Right renal pelvis (tissue), 4 donors: Measurements from ENCODE around the gene OGA. TPM values are rescaled to one million over a fixed set of nuclear protein-coding genes. Genes with fewer than 3 reads are reported as not detected.

Source experiments
- DNase-seq, 4 donors: peaks; one replicate each; pipeline ENCODE4 v3.0.0-alpha.2; 2013; ENCODE audit warnings: low read depth in 4 of 4, low spot score in 3 of 4, missing footprints in 1 of 4
- polyA plus RNA-seq, 4 donors: library from polyadenylated mRNA; unstranded; fragments of 120-200 nt; gene quantifications; one replicate each; pipeline ENCODE4 v1.2.1, GENCODE V29; 2013; ENCODE audit not compliant: insufficient read length in 4 of 4

OGA gene
- polyA plus RNA-seq, 4 donors = 124 to 155 (median 144) TPM

GRCh38 chr10:101766306-101766705 lies 51.9 kb downstream of the OGA start:
- no peak for DNase-seq

GRCh38 chr10:101763141-101763846 lies 55.0 kb downstream of the OGA start:
- DNase-seq = no peak

DNA sequence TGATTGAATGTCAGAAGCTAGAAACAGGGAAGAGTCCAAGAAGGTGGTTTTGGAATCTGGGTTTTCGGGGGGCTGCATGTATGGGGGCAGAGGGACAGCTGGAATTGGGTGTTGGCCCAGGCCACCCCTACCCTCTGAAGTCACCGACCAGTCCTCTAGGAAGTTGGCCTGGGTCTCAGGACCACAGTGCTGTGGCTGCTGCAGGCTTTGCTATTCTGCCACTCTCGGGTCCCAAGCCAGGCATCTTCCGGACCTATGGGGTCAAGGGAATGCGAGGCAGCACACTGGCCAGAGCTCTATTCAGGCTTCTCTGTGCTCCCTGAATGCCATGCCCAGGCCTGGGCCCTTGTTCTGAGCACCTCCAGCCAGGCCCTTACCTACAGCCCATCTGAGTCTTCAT lies 55.5 kb downstream of the OGA start:
- DNase-seq = no peak

DNA sequence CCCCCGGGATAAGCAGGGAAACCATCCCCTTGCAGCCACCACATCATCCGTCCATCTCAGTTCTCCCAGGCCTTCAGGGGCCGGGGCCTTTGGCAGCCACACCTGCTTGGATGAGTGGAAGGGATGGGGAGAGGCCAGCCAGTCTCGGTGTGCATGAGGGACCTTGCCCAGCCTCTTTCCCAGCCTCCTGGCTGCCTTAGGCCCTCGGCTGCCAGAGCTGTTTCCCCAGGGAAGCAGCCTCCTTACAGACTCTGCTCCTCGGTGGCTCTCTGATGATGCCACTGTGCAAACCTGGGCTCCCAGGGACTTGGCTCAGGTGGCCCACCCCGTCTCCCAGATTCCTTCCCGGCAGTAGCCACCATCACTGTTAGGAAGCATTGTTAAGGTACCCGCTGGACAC lies 57.0 kb downstream of the OGA start:
- no peak for DNase-seq

GRCh38 chr10:101760510-101760909 lies 57.7 kb downstream of the OGA start:
- DNase-seq = no peak

DNA sequence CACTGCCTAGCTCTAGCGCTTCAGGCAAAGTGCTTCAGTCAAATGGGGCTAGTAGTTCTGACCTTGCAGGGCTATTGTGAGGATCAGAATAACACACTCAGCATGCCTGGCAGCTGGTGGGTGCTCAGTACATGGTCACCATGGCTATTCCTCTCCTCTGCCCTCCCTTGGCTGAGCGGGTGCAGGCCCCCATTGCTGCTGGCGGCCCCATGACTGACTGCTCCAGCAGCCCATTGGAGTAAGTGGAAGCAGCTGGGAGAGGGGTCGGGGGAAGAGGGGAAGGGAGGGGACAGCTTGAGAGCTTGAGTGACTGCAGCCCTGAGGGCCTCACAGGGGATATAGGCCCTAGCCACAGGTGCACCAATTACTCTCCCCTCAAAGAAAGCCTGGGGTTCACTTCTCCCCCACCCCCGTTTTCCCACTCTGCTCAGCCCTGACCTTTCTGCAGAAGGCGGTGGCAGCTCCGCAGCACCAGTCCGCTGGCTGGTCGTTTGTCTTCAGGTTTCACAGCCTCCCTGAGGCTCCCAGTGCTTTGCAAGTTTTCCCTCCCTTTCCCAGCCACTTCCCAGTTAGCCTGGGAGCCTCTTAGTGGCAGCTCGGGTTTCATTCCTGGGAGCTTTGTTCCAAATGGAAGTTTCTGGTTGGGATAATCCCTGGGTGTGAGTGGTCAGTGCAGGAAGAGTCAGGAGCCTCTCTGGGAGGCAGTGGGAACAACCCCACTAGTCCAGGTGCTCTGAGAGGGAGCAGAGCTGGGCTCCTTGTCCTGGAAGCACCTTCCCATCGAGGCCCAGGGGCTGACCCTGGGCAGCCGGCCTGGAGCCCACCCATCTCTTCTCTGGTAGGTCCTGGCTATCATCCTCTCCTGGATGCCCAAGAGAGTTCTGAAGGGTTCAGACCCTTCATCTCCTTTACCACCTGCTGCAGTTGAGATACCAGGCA lies 58.7 kb downstream of the OGA start:
- DNase-seq = no peak

- no peak for DNase-seq
These were observed 59.4 kb downstream of the OGA start for GRCh38 chr10:101758858-101759257.

DNA sequence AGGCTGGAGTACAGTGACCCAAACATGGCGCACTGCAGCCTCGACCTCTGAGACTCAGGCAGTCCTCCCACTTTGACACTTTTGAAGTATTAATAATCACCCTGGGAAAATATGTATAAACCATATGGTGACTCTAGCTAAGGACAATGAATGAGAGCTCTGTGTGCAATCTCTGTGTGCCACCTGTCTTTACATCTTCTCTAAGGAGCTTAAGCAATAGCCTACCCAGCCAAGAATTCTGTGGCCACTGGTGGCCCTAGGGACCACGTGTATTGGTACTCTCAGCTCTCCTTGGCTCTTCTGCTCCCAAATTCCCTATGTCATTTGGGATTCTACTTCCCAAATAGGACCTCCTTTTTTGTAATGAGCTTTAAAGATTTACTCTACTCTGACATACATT lies 66.0 kb downstream of the OGA start:
- DNase-seq = no peak

DNA sequence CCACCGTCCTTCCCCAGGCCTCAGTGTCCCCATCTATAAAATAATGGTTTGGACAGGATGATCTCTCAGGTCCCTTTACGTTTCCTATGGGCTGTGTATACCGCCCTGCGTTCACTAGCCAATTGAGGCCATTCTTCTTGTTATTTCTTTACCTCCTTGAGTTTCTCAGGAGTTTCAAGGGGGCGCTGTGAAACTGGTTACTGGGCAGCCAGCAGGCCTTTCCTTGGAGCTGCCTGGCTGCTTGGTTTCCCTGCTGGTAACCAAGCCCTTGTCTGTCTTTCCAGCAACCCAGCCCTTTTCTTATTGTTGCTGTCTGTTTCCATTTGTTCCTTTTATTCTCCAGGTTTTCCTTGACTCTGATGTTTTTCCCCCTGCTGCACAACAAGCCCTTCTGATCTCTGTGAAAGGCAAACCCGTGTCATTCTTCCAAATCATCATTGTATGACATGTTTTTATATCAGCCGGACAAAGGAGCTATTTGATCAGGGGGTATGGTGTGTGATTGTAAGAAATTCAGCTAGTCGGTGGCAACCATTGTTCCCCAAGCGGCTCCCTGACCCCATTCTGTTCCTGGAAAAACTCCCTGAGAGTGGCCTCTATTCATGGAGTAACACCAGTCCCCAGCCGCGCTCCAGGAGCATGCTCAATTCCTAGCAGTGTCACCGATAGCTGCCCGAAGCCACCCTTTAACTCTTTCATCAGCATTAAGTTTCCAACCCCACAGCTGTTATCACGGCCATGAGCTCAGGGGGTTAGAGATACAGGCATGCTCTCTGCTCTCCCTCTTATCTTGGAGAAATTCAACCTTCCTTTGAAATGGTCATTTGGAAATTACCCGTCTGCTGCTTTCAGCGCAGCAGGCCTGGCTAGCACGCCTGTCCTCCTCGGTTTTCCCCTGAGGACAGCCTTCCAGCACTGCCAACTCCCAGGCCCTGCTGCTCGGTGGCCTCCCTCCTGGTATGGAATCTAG lies 68.9 kb downstream of the OGA start:
- no peak for DNase-seq

DNA sequence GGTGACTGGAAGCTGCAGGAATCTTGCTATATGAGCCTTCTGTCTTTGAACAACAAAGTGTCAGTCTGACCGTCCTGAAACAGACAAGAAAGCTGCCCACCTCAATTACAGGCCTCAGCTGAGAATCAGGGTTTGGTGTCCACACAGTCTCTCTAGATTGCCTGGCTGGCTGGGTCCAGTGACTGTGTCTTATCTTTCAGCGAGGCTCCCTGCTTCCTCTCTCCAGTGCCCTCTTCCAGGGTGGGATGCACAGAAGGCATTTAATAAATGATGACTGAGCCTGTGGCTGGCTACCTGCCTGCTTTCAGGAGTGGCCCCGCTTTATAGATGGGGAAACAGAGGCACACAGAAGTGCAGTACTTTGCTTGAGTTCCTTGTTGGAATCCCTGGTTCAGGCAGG lies 69.7 kb downstream of the OGA start:
- DNase-seq = no peak

GRCh38 chr10:101745074-101745696 lies 73.1 kb downstream of the OGA start:
- no peak for DNase-seq

DNA sequence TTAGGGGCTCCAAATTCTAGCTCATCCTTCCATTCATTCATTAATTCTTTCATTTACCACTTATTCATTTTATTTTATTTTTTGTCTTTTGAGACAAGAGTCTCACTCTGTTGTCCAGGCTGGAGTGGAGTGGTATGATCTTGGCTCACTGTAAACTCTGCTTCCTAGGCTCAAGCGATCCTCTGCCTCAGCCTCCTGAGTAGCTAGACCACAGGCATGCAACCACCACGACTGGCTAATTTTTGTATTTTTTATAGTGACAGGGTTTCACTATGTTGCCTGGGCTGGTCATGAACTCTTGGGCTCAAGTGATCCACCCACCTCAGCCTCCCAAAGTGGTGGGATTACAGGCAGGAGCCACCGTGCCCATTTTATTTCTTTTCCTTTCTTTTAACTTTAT lies 74.0 kb downstream of the OGA start:
- DNase-seq = no peak

- no peak for DNase-seq
These were observed 76.3 kb downstream of the OGA start for GRCh38 chr10:101741938-101742337.

- no peak for DNase-seq
These were observed 81.6 kb downstream of the OGA start for GRCh38 chr10:101736666-101737065.

Other genes starting within 250 kb of the OGA start
- gene POLL, start 230.2 kb downstream of the OGA start, polyA plus RNA-seq = 10 to 100 TPM; 29.7 to 34.5 (median 33.6) TPM
- 10 to 100 TPM; 39.8 to 50.6 (median 44.7) TPM for gene DPCD, start 230.1 kb downstream of the OGA start, polyA plus RNA-seq
- gene FBXW4, start 123.3 kb downstream of the OGA start, polyA plus RNA-seq = 10 to 100 TPM; 54.1 to 61.0 (median 56.7) TPM
- gene FGF8, start 42.3 kb downstream of the OGA start, polyA plus RNA-seq = 1 to 10 TPM; 6.8 to 8.9 (median 8.1) TPM
- 10 to 100 TPM; 54.1 to 72.3 (median 61.8) TPM for gene NPM3, start 35.0 kb downstream of the OGA start, polyA plus RNA-seq
- 1 to 10 TPM; 3.6 to 5.1 (median 4.2) TPM for gene KCNIP2, start 25.4 kb upstream of the OGA start, polyA plus RNA-seq
- gene ARMH3, start 237.7 kb upstream of the OGA start, polyA plus RNA-seq = 10 to 100 TPM; 18.9 to 23.9 (median 21.6) TPM
- 10 to 100 TPM; 11.1 to 15.6 (median 12.9) TPM for gene HPS6, start 246.9 kb upstream of the OGA start, polyA plus RNA-seq